HepG2 (cell line): Measurements from ENCODE around the gene CC2D1B. TPM values are rescaled to one million over a fixed set of nuclear protein-coding genes. Genes with fewer than 3 reads are reported as not detected.
A peak's percentile ranks its signal among the peaks of the same experiment; 100 is the strongest.

ENCODE experiments used
- AKAP8 ChIP-seq: sonication (generic); formaldehyde crosslinking; IDR thresholded peaks from 2 replicates; pipeline ENCODE4 v1.5.1; 2020; ENCODE audit warnings: mild to moderate bottlenecking, missing genetic modification reagents
- CEBPG ChIP-seq: IDR thresholded peaks from 2 replicates; pipeline ENCODE4 v1.6.1; 2016
- DR1 ChIP-seq: sonication (generic); formaldehyde crosslinking; IDR thresholded peaks from 2 replicates; pipeline ENCODE4 v1.8.0; 2021; ENCODE audit warnings: mild to moderate bottlenecking, missing genetic modification reagents, inconsistent platforms
- ERF ChIP-seq: IDR thresholded peaks from 2 replicates; pipeline ENCODE4 v1.6.1; 2018; ENCODE audit warnings: missing biosample characterization, missing genetic modification reagents
- KLF13 ChIP-seq: sonication (generic); formaldehyde crosslinking; IDR thresholded peaks from 2 replicates; pipeline ENCODE4 v1.4.0; 2020; ENCODE audit warnings: mild to moderate bottlenecking, missing genetic modification reagents
- KLF16 ChIP-seq, 2 experiments: sonication (generic) in 1 of 2; formaldehyde crosslinking in 1 of 2; IDR thresholded peaks; 2 replicates each; pipeline versions ENCODE4 v1.6.1 to v1.8.0; 2016 to 2023; ENCODE audit warnings: missing genetic modification reagents in 2 of 2, missing compliant biosample characterization in 1 of 2
- KMT2A ChIP-seq: sonication (generic); formaldehyde crosslinking; IDR thresholded peaks from 2 replicates; pipeline ENCODE4 v1.4.0; 2020; ENCODE audit warnings: missing genetic modification reagents
- NRL ChIP-seq: sonication (generic); formaldehyde crosslinking; IDR thresholded peaks from 2 replicates; pipeline ENCODE4 v1.5.0; 2020; ENCODE audit warnings: missing genetic modification reagents, mild to moderate bottlenecking, moderate library complexity, borderline replicate concordance
- REPIN1 ChIP-seq: sonication (generic); formaldehyde crosslinking; IDR thresholded peaks from 2 replicates; pipeline ENCODE4 v1.8.0; 2022; ENCODE audit warnings: missing genetic modification reagents, low read depth, mild to moderate bottlenecking, borderline replicate concordance
- RXRB ChIP-seq: IDR thresholded peaks from 2 replicates; pipeline ENCODE4 v1.6.1; 2016; ENCODE audit warnings: borderline replicate concordance, missing genetic modification reagents, missing compliant biosample characterization
- SALL2 ChIP-seq: sonication (generic); formaldehyde crosslinking; IDR thresholded peaks from 2 replicates; pipeline ENCODE4 v1.8.1; 2023; ENCODE audit warnings: mild to moderate bottlenecking, missing genetic modification reagents, inconsistent platforms
- SP4 ChIP-seq: sonication (generic); formaldehyde crosslinking; IDR thresholded peaks from 2 replicates; pipeline ENCODE4 v1.8.1; 2023; ENCODE audit warnings: mild to moderate bottlenecking, missing genetic modification reagents
- SRSF1 ChIP-seq: fragments of 200-400 bp; formaldehyde crosslinking; optimal IDR thresholded peaks from 2 replicates; pipeline ENCODE3; 2017; ENCODE audit warnings: mild to moderate bottlenecking, low read depth, low read length, moderate library complexity
- ZBTB7B ChIP-seq: sonication (generic); formaldehyde crosslinking; IDR thresholded peaks from 2 replicates; pipeline ENCODE4 v1.4.0; 2020; ENCODE audit warnings: missing genetic modification reagents
- ZIK1 ChIP-seq: sonication (generic); formaldehyde crosslinking; IDR thresholded peaks from 2 replicates; pipeline ENCODE4 v1.5.0; 2020; ENCODE audit warnings: mild to moderate bottlenecking, low read depth, missing genetic modification reagents, borderline replicate concordance
- ZNF333 ChIP-seq: sonication (generic); formaldehyde crosslinking; IDR thresholded peaks from 2 replicates; pipeline ENCODE4 v1.4.0; 2020; ENCODE audit warnings: mild to moderate bottlenecking, missing genetic modification reagents, borderline replicate concordance
- ZNF7 ChIP-seq: IDR thresholded peaks from 2 replicates; pipeline ENCODE4 v1.6.1; 2016; ENCODE audit warnings: missing biosample characterization, missing genetic modification reagents
- ZSCAN21 ChIP-seq: sonication (generic); formaldehyde crosslinking; IDR thresholded peaks from 2 replicates; pipeline ENCODE4 v1.8.0; 2022; ENCODE audit warnings: mild to moderate bottlenecking, missing genetic modification reagents, moderate library complexity, borderline replicate concordance
- polyA plus RNA-seq, 8 experiments: library from polyadenylated mRNA; depleted of rRNA in 3 of 8; stranded (reverse) in 7 of 8; unstranded in 1 of 8; fragments of >200 nt; fragmentation: Illumina TruSeq in 4 of 8; extraction: Trizol in 4 of 8; gene quantifications; 2 replicates each; pipeline versions ENCODE4 v1.2.1 to v1.2.3, GENCODE V29; 2011 to 2016; ENCODE audit warnings: low read depth in 4 of 8, missing spikeins in 1 of 8, mixed read lengths in 1 of 8; ENCODE audit not compliant: insufficient read depth in 1 of 8
- total RNA-seq, 5 experiments: library from RNA; depleted of rRNA; stranded (reverse); fragments of >200 nt; fragmentation: Illumina TruSeq; extraction: Trizol; gene quantifications; 2 replicates each; pipeline ENCODE4 v1.2.3, GENCODE V29; 2016; ENCODE audit warnings: low read depth in 1 of 5
- TF ChIP-seq, protein P1 (sequence below), 2 experiments: sonication (generic) in 1 of 2; formaldehyde crosslinking in 1 of 2; IDR thresholded peaks; 2 replicates each; pipeline versions ENCODE4 v1.4.0 to v1.6.1; 2018 to 2020; ENCODE audit warnings: missing genetic modification reagents in 2 of 2, borderline replicate concordance in 1 of 2, low read depth in 1 of 2, mild to moderate bottlenecking in 1 of 2, missing biosample characterization in 1 of 2
- TF ChIP-seq, protein P2 (sequence below): sonication (generic); formaldehyde crosslinking; IDR thresholded peaks from 2 replicates; pipeline ENCODE4 v1.8.0; 2022; ENCODE audit warnings: missing genetic modification reagents, mild to moderate bottlenecking, borderline replicate concordance
- TF ChIP-seq, protein P3 (sequence below): sonication (generic); formaldehyde crosslinking; IDR thresholded peaks from 2 replicates; pipeline ENCODE4 v1.5.1; 2020; ENCODE audit warnings: mild to moderate bottlenecking, missing genetic modification reagents, moderate library complexity

The CC2D1B gene
- total and polyA plus RNA-seq, 2 of the 13 experiments (the other 11 are each of a cell fraction or from before 2014, with no cell fraction given) = 7.2 to 19.2 TPM

DNA sequence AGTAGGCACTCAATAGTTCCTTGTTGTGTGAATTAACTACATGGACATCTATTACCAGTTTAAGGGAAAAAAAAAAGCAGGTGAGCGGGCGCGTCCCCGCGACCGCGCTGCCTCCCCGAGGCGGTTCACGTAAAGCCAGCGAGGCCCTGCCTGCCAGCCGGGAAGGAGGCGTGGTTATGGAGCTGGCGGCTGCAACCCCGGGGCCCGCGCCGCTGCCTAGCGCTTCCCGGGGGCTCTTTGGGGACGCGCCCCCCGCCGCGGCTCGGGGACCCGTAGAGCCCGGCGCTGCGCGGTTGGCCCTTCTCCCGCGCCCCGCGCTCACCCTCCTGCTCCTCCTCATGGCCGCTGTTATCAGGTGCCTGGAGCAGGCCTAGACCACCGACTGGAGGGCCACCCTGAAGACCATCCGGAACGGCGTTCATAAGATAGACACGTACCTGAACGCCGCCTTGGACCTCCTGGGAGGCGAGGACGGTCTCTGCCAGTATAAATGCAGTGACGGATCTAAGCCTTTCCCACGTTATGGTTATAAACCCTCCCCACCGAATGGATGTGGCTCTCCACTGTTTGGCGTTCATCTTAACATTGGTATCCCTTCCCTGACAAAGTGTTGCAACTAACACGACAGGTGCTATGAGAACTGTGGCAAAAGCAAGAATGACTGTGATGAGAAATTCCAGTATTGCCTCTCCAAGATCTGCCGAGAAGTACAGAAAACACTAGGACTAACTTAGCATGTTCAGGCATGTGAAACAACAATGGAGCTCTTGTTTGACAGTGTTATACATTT, 2.6 kb upstream of the CC2D1B start (continued):
- peak; percentile 32; the same call in 1 of the 2 replicates for TF ChIP-seq SP4 (CRISPR knock-in tag)
- TF ChIP-seq ZNF333 = 0 out of 2 replicates have a peak, but pooled peaks have one; percentile 49
- 0 out of 2 replicates have a peak, but pooled peaks have one; percentile 37 for TF ChIP-seq ZSCAN21
- TF ChIP-seq KLF16 (CRISPR knock-in tag; IDR thresholded peaks at IDR 0.05) = no peak; a peak in 1 of 4 replicates
- 0 out of 2 replicates have a peak, but pooled peaks have one; percentile 52 for TF ChIP-seq REPIN1 (CRISPR knock-in tag)
- TF ChIP-seq ZBTB7B (CRISPR knock-in tag) = peak; percentile 66; the same call in 1 of the 2 replicates
- TF ChIP-seq, protein P1, sequence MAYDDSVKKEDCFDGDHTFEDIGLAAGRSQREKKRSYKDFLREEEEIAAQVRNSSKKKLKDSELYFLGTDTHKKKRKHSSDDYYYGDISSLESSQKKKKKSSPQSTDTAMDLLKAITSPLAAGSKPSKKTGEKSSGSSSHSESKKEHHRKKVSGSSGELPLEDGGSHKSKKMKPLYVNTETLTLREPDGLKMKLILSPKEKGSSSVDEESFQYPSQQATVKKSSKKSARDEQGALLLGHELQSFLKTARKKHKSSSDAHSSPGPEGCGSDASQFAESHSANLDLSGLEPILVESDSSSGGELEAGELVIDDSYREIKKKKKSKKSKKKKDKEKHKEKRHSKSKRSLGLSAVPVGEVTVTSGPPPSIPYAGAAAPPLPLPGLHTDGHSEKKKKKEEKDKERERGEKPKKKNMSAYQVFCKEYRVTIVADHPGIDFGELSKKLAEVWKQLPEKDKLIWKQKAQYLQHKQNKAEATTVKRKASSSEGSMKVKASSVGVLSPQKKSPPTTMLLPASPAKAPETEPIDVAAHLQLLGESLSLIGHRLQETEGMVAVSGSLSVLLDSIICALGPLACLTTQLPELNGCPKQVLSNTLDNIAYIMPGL (CRISPR knock-in tag; IDR thresholded peaks at IDR 0.05; ENCODE audit: borderline replicate concordance in 1 of 2, low read depth in 1 of 2) = peak; percentile 48 to 67; a peak in 3 of 4 replicates
- TF ChIP-seq, protein P2, sequence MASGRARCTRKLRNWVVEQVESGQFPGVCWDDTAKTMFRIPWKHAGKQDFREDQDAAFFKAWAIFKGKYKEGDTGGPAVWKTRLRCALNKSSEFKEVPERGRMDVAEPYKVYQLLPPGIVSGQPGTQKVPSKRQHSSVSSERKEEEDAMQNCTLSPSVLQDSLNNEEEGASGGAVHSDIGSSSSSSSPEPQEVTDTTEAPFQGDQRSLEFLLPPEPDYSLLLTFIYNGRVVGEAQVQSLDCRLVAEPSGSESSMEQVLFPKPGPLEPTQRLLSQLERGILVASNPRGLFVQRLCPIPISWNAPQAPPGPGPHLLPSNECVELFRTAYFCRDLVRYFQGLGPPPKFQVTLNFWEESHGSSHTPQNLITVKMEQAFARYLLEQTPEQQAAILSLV = 0 out of 2 replicates have a peak, but pooled peaks have one; percentile 43
- TF ChIP-seq, protein P3, sequence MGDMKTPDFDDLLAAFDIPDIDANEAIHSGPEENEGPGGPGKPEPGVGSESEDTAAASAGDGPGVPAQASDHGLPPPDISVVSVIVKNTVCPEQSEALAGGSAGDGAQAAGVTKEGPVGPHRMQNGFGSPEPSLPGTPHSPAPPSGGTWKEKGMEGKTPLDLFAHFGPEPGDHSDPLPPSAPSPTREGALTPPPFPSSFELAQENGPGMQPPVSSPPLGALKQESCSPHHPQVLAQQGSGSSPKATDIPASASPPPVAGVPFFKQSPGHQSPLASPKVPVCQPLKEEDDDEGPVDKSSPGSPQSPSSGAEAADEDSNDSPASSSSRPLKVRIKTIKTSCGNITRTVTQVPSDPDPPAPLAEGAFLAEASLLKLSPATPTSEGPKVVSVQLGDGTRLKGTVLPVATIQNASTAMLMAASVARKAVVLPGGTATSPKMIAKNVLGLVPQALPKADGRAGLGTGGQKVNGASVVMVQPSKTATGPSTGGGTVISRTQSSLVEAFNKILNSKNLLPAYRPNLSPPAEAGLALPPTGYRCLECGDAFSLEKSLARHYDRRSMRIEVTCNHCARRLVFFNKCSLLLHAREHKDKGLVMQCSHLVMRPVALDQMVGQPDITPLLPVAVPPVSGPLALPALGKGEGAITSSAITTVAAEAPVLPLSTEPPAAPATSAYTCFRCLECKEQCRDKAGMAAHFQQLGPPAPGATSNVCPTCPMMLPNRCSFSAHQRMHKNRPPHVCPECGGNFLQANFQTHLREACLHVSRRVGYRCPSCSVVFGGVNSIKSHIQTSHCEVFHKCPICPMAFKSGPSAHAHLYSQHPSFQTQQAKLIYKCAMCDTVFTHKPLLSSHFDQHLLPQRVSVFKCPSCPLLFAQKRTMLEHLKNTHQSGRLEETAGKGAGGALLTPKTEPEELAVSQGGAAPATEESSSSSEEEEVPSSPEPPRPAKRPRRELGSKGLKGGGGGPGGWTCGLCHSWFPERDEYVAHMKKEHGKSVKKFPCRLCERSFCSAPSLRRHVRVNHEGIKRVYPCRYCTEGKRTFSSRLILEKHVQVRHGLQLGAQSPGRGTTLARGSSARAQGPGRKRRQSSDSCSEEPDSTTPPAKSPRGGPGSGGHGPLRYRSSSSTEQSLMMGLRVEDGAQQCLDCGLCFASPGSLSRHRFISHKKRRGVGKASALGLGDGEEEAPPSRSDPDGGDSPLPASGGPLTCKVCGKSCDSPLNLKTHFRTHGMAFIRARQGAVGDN (CRISPR knock-in tag) = peak; percentile 88
- TF ChIP-seq CEBPG (CRISPR knock-in tag) = 0 out of 2 replicates have a peak, but pooled peaks have one; percentile 11
- TF ChIP-seq SALL2 (CRISPR knock-in tag) = no peak
- peak; percentile 63; the same call in 1 of the 2 replicates for TF ChIP-seq NRL (CRISPR knock-in tag)
- peak; percentile 23 for TF ChIP-seq SRSF1
- TF ChIP-seq RXRB (CRISPR knock-in tag) = 0 out of 2 replicates have a peak, but pooled peaks have one; percentile 18
- 0 out of 2 replicates have a peak, but pooled peaks have one; percentile 29 for TF ChIP-seq KLF13 (CRISPR knock-in tag)
- TF ChIP-seq ZIK1 (CRISPR knock-in tag) = 0 out of 2 replicates have a peak, but pooled peaks have one; percentile 33
- 0 out of 2 replicates have a peak, but pooled peaks have one; percentile 31 for TF ChIP-seq AKAP8 (CRISPR knock-in tag)
- peak; percentile 62 for TF ChIP-seq ERF (CRISPR knock-in tag)
- no peak for TF ChIP-seq DR1 (CRISPR knock-in tag)
- peak; percentile 27; the same call in 1 of the 2 replicates for TF ChIP-seq KMT2A (CRISPR knock-in tag)
- no peak for TF ChIP-seq ZNF7 (CRISPR knock-in tag)
